ENCODE results near the gene BRPF1.
"Not testable (repeated sequence)": the region's sequence is repeated elsewhere in the genome, so short reads cannot be mapped to it uniquely, and the experiment has no call there.

BRPF1 gene

GRCh38 chr3:9768141-9768775 lies 36.7 kb downstream of the BRPF1 start:
- no peak for DNase-seq (ENCODE audit: low spot score)

- DNase-seq (ENCODE audit: low spot score), result no peak
These were observed 37.5 kb downstream of the BRPF1 start for GRCh38 chr3:9769012-9769411.

GRCh38 chr3:9769426-9770275 lies 38.1 kb downstream of the BRPF1 start, which contains the start of gene CAMK1:
Gene CAMK1, minus strand, starts transcription at chr3:9769947. Its CDS starts 2,198 bp downstream, at chr3:9767749.
- no peak for DNase-seq (ENCODE audit: low spot score)

GRCh38 chr3:9770276-9770812 lies 38.8 kb downstream of the BRPF1 start:
- DNase-seq (ENCODE audit: low spot score), result no peak

GRCh38 chr3:9771007-9771406 lies 39.5 kb downstream of the BRPF1 start:
- not testable (repeated sequence) for DNase-seq (ENCODE audit: low spot score)

- DNase-seq (ENCODE audit: low spot score), result no peak
These were observed 45.6 kb downstream of the BRPF1 start for GRCh38 chr3:9776896-9777693.

- no peak for DNase-seq (ENCODE audit: low spot score)
These were observed 46.1 kb downstream of the BRPF1 start for GRCh38 chr3:9777694-9778021.

- no peak for DNase-seq (ENCODE audit: low spot score)
These were observed 46.9 kb downstream of the BRPF1 start for GRCh38 chr3:9778143-9779074.

GRCh38 chr3:9779075-9779593 lies 47.6 kb downstream of the BRPF1 start:
- no peak for DNase-seq (ENCODE audit: low spot score)

GRCh38 chr3:9779721-9780457 lies 48.4 kb downstream of the BRPF1 start:
- DNase-seq (ENCODE audit: low spot score), result no peak

GRCh38 chr3:9780458-9780812 lies 48.9 kb downstream of the BRPF1 start:
- DNase-seq (ENCODE audit: low spot score), result no peak

GRCh38 chr3:9780910-9781309 lies 49.4 kb downstream of the BRPF1 start:
- no peak for DNase-seq (ENCODE audit: low spot score)

GRCh38 chr3:9781551-9781950 lies 50.0 kb downstream of the BRPF1 start:
- no peak for DNase-seq (ENCODE audit: low spot score)

GRCh38 chr3:9781978-9782603 lies 50.6 kb downstream of the BRPF1 start:
- no peak for DNase-seq (ENCODE audit: low spot score)

- DNase-seq (ENCODE audit: low spot score), result no peak
These were observed 51.2 kb downstream of the BRPF1 start for GRCh38 chr3:9782770-9783169.

GRCh38 chr3:9783954-9784353 lies 52.4 kb downstream of the BRPF1 start:
- DNase-seq (ENCODE audit: low spot score), result no peak

- DNase-seq (ENCODE audit: low spot score), result no peak
These were observed 53.4 kb downstream of the BRPF1 start for GRCh38 chr3:9784965-9785364.

GRCh38 chr3:9785602-9786001 lies 54.1 kb downstream of the BRPF1 start:
- DNase-seq (ENCODE audit: low spot score), result no peak

- DNase-seq (ENCODE audit: low spot score), result no peak
These were observed 54.7 kb downstream of the BRPF1 start for GRCh38 chr3:9786209-9786739.
